ENCODE measurements around the gene MAML2.

DNA sequence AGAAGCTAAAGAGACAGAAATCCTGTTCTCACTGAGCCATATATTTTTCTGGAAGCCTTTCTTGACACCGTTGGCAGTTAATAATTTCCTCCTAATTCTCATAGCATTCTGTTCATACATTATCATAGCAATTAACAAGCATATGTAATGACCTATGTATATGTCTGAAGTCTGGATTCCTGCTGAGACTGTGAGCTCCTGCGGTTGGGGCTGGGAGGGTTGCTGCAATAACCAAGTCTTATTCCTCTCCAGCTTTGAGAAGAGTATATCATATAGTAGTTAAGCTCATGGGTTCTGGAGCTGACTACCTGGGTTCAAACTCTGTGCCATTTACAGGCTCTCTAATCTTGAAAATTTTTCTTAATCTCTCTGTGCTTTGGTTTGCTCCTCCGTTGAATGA is 175.2 kb downstream of the MAML2 start:
- no peak for TF ChIP-seq TEAD4 (IDR thresholded peaks at IDR 0.05; ENCODE audit: low read depth, low read length)
- TF ChIP-seq, protein P1, sequence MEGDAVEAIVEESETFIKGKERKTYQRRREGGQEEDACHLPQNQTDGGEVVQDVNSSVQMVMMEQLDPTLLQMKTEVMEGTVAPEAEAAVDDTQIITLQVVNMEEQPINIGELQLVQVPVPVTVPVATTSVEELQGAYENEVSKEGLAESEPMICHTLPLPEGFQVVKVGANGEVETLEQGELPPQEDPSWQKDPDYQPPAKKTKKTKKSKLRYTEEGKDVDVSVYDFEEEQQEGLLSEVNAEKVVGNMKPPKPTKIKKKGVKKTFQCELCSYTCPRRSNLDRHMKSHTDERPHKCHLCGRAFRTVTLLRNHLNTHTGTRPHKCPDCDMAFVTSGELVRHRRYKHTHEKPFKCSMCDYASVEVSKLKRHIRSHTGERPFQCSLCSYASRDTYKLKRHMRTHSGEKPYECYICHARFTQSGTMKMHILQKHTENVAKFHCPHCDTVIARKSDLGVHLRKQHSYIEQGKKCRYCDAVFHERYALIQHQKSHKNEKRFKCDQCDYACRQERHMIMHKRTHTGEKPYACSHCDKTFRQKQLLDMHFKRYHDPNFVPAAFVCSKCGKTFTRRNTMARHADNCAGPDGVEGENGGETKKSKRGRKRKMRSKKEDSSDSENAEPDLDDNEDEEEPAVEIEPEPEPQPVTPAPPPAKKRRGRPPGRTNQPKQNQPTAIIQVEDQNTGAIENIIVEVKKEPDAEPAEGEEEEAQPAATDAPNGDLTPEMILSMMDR (IDR thresholded peaks at IDR 0.05; ENCODE audit: control extremely low read depth in 1 of 3, insufficient read depth in 1 of 3, low read depth in 1 of 3, low read length in 3 of 3): no peak
- no peak for TF ChIP-seq CBX8 (IDR thresholded peaks at IDR 0.05; ENCODE audit: borderline replicate concordance, low read depth, low read length)
- no peak for TF ChIP-seq GABPA (IDR thresholded peaks at IDR 0.05; ENCODE audit: borderline replicate concordance, insufficient read depth, low read length)
- TF ChIP-seq JUN (IDR thresholded peaks at IDR 0.05; ENCODE audit: low read depth, low read length): no peak
- no peak for TF ChIP-seq PHF8 (conservative IDR thresholded peaks at IDR 0.05; ENCODE audit: low read depth, low read length)
- TF ChIP-seq SIN3A (conservative IDR thresholded peaks at IDR 0.05 in 1 of 2, IDR thresholded peaks at IDR 0.05 in 1 of 2; ENCODE audit: low read depth in 1 of 2, low read length in 2 of 2): no peak
- no peak for TF ChIP-seq HDAC6 (IDR thresholded peaks at IDR 0.05; ENCODE audit: low read depth, low read length)
- TF ChIP-seq ATF3 (IDR thresholded peaks at IDR 0.05; ENCODE audit: insufficient read depth, low read depth, low read length): no peak
- TF ChIP-seq EP300 (IDR thresholded peaks at IDR 0.05; ENCODE audit: borderline replicate concordance in 1 of 2, low read depth in 2 of 2, low read length in 2 of 2): no peak
- TF ChIP-seq RXRA (IDR thresholded peaks at IDR 0.05; ENCODE audit: insufficient read depth, low read depth, low read length): no peak
- TF ChIP-seq TAF1 (IDR thresholded peaks at IDR 0.05; ENCODE audit: low read depth, low read length): no peak
